HEK293 (cell line): ENCODE results near the gene BCAS3.

Source experiments
- KLF16 ChIP-seq: fragments of 450-650 bp; formaldehyde crosslinking; IDR thresholded peaks from 2 replicates; pipeline ENCODE4 v1.5.1; 2017; ENCODE audit warnings: missing biosample characterization, missing genetic modification characterization
- SALL2 ChIP-seq: fragments of 450-650 bp; formaldehyde crosslinking; IDR thresholded peaks from 2 replicates; pipeline ENCODE4 v1.5.0; 2017; ENCODE audit warnings: missing biosample characterization, mild to moderate bottlenecking, missing genetic modification characterization, borderline replicate concordance
- ZBTB1 ChIP-seq: fragments of 450-650 bp; formaldehyde crosslinking; IDR thresholded peaks from 2 replicates; pipeline ENCODE4 v1.5.1; 2016; ENCODE audit warnings: missing biosample characterization, missing genetic modification characterization
- ZNF10 ChIP-seq: fragments of 450-650 bp; formaldehyde crosslinking; IDR thresholded peaks from 2 replicates; pipeline ENCODE4 v1.5.1; 2017; ENCODE audit warnings: missing biosample characterization, missing genetic modification characterization
- ZNF549 ChIP-seq: fragments of 450-650 bp; IDR thresholded peaks from 2 replicates; pipeline ENCODE4 v1.5.1; 2018; ENCODE audit warnings: missing biosample characterization, missing genetic modification characterization, mild to moderate bottlenecking, inconsistent platforms, moderate library complexity
- ZNF558 ChIP-seq: fragments of 450-650 bp; formaldehyde crosslinking; IDR thresholded peaks from 2 replicates; pipeline ENCODE4 v1.5.1; 2016; ENCODE audit warnings: missing biosample characterization, missing genetic modification characterization
- ZNF600 ChIP-seq: fragments of 450-650 bp; formaldehyde crosslinking; IDR thresholded peaks from 2 replicates; pipeline ENCODE4 v1.5.1; 2016; ENCODE audit warnings: missing biosample characterization, missing genetic modification characterization
- ZNF610 ChIP-seq: fragments of 450-650 bp; formaldehyde crosslinking; IDR thresholded peaks from 2 replicates; pipeline ENCODE4 v1.5.1; 2016; ENCODE audit warnings: missing biosample characterization, missing genetic modification characterization, borderline replicate concordance
- TF ChIP-seq, protein P1 (sequence below): fragments of 450-650 bp; formaldehyde crosslinking; IDR thresholded peaks from 2 replicates; pipeline ENCODE4 v1.5.1; 2016; ENCODE audit warnings: missing biosample characterization, missing genetic modification characterization
- TF ChIP-seq, protein P2 (sequence below): fragments of 450-650 bp; formaldehyde crosslinking; IDR thresholded peaks from 2 replicates; pipeline ENCODE4 v1.5.1; 2016; ENCODE audit warnings: missing biosample characterization, missing genetic modification characterization, borderline replicate concordance
- TF ChIP-seq, protein P3 (sequence below): fragments of 450-650 bp; formaldehyde crosslinking; IDR thresholded peaks from 2 replicates; pipeline ENCODE4 v1.5.1; 2016; ENCODE audit warnings: missing biosample characterization, missing genetic modification characterization
- TF ChIP-seq, protein P4 (sequence below): fragments of 450-650 bp; formaldehyde crosslinking; IDR thresholded peaks from 2 replicates; pipeline ENCODE4 v1.5.1; 2016; ENCODE audit warnings: missing biosample characterization, missing genetic modification characterization

DNA sequence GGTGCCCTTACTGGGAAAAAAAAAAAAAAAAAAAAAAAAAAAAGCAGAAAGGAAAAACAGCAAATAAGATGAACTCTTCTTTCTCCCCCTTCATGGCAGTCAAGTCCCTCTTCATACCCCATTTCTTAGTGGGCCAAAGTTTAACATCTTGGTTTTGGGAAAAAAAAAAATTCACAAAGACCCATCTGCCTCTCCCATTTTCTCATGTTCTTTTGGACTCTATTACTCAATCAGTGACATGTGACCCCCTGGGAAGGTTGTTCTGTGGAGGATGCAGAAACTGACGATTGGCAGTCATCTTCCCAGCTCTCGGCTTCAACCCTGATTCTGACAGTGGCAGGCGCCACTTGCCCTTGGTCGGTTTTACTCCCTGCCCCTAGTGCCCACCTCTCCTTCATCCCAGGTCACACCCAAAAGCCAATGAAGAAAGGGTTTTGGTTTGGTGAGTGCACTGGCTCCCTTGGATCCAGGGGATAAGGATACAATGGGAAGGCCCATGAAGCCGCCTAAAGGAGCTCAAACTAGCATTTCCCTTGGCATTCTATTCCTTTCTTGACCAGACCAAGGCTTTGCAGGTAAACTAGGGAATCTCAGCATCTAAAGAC is 661.3 kb downstream of the BCAS3 start:
- TF ChIP-seq, protein P1, sequence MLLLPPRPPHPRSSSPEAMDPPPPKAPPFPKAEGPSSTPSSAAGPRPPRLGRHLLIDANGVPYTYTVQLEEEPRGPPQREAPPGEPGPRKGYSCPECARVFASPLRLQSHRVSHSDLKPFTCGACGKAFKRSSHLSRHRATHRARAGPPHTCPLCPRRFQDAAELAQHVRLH, result no peak
- TF ChIP-seq ZNF10 (tag by site-specific recombination), result no peak
- TF ChIP-seq, protein P2, sequence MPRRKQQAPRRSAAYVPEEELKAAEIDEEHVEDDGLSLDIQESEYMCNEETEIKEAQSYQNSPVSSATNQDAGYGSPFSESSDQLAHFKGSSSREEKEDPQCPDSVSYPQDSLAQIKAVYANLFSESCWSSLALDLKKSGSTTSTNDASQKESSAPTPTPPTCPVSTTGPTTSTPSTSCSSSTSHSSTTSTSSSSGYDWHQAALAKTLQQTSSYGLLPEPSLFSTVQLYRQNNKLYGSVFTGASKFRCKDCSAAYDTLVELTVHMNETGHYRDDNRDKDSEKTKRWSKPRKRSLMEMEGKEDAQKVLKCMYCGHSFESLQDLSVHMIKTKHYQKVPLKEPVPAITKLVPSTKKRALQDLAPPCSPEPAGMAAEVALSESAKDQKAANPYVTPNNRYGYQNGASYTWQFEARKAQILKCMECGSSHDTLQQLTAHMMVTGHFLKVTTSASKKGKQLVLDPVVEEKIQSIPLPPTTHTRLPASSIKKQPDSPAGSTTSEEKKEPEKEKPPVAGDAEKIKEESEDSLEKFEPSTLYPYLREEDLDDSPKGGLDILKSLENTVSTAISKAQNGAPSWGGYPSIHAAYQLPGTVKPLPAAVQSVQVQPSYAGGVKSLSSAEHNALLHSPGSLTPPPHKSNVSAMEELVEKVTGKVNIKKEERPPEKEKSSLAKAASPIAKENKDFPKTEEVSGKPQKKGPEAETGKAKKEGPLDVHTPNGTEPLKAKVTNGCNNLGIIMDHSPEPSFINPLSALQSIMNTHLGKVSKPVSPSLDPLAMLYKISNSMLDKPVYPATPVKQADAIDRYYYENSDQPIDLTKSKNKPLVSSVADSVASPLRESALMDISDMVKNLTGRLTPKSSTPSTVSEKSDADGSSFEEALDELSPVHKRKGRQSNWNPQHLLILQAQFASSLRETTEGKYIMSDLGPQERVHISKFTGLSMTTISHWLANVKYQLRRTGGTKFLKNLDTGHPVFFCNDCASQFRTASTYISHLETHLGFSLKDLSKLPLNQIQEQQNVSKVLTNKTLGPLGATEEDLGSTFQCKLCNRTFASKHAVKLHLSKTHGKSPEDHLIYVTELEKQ (tag by site-specific recombination), result no peak
- TF ChIP-seq, protein P3, sequence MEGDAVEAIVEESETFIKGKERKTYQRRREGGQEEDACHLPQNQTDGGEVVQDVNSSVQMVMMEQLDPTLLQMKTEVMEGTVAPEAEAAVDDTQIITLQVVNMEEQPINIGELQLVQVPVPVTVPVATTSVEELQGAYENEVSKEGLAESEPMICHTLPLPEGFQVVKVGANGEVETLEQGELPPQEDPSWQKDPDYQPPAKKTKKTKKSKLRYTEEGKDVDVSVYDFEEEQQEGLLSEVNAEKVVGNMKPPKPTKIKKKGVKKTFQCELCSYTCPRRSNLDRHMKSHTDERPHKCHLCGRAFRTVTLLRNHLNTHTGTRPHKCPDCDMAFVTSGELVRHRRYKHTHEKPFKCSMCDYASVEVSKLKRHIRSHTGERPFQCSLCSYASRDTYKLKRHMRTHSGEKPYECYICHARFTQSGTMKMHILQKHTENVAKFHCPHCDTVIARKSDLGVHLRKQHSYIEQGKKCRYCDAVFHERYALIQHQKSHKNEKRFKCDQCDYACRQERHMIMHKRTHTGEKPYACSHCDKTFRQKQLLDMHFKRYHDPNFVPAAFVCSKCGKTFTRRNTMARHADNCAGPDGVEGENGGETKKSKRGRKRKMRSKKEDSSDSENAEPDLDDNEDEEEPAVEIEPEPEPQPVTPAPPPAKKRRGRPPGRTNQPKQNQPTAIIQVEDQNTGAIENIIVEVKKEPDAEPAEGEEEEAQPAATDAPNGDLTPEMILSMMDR (tag by site-specific recombination), result no peak
- no peak for TF ChIP-seq ZBTB1 (tag by site-specific recombination)
- TF ChIP-seq ZNF558 (tag by site-specific recombination), result no peak
- no peak for TF ChIP-seq ZNF600 (tag by site-specific recombination)
- no peak for TF ChIP-seq ZNF549 (tag by site-specific recombination)
- TF ChIP-seq, protein P4, sequence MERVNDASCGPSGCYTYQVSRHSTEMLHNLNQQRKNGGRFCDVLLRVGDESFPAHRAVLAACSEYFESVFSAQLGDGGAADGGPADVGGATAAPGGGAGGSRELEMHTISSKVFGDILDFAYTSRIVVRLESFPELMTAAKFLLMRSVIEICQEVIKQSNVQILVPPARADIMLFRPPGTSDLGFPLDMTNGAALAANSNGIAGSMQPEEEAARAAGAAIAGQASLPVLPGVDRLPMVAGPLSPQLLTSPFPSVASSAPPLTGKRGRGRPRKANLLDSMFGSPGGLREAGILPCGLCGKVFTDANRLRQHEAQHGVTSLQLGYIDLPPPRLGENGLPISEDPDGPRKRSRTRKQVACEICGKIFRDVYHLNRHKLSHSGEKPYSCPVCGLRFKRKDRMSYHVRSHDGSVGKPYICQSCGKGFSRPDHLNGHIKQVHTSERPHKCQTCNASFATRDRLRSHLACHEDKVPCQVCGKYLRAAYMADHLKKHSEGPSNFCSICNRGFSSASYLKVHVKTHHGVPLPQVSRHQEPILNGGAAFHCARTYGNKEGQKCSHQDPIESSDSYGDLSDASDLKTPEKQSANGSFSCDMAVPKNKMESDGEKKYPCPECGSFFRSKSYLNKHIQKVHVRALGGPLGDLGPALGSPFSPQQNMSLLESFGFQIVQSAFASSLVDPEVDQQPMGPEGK (tag by site-specific recombination), result no peak
- no peak for TF ChIP-seq KLF16 (tag by site-specific recombination)
- TF ChIP-seq SALL2 (tag by site-specific recombination), result no peak
- TF ChIP-seq ZNF610 (tag by site-specific recombination), result no peak
